Esophagus squamous epithelium (tissue), 4 donors: Measurements from ENCODE around the gene TPRKB.

Source experiments
- CTCF ChIP-seq, 6 experiments: fragments of 450-650 bp in 4 of 6; fragments of 200-600 bp in 2 of 6; sonication (generic) in 2 of 6; IDR thresholded peaks; one replicate each; pipeline ENCODE4 v1.5.1; 2016 to 2019; ENCODE audit warnings: antibody characterized with exemption in 6 of 6, mild to moderate bottlenecking in 4 of 6, moderate library complexity in 4 of 6
- POLR2A ChIP-seq, 4 donors: fragments of 450-650 bp; IDR thresholded peaks; one replicate each; pipeline ENCODE4 v1.6.1; 2017; ENCODE audit warnings: antibody characterized with exemption in 4 of 4, mild to moderate bottlenecking in 4 of 4, moderate library complexity in 3 of 4

DNA sequence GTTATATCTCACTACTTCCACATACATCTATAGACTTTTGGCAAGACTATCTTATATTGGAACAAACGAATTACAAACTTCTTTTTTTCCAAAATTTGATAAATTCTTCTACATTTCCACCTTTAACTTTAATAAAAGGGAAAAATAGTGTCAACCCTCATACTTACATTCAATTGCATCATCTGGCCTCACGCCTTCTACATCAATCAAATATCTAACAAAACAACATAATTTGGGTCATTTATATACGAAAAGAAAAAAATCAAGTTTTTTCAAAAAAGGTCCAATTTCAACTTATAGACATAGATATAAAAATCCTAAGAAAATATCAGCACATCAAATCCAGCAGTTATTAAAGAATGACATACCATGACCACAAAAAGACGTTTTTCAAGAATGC is 29.8 kb upstream of the TPRKB start:
- TF ChIP-seq CTCF (IDR thresholded peaks at IDR 0.05) = no peak
- no peak for TF ChIP-seq POLR2A (IDR thresholded peaks at IDR 0.05)
